ENCODE data around the gene ENOX1.

The ENOX1 gene

DNA sequence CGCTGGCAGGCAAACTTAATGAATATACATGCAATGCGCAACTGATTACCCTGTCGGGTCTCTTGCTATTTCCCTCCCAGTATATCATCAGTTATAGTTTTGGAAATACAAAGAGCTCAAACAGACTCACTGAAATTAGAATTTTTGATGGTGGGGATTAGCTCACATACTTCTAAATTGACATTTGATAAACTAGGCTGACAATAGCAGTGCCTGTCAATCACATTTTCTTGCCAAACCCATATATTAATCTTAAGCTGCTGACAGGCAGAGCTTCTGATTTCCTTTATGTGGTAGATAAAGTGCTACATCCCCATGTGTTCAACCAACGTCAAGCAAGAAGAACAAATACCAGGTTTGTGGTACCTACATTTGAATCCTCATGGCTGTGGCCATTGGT is 521.7 kb downstream of the ENOX1 start:
- TF ChIP-seq, protein P1, sequence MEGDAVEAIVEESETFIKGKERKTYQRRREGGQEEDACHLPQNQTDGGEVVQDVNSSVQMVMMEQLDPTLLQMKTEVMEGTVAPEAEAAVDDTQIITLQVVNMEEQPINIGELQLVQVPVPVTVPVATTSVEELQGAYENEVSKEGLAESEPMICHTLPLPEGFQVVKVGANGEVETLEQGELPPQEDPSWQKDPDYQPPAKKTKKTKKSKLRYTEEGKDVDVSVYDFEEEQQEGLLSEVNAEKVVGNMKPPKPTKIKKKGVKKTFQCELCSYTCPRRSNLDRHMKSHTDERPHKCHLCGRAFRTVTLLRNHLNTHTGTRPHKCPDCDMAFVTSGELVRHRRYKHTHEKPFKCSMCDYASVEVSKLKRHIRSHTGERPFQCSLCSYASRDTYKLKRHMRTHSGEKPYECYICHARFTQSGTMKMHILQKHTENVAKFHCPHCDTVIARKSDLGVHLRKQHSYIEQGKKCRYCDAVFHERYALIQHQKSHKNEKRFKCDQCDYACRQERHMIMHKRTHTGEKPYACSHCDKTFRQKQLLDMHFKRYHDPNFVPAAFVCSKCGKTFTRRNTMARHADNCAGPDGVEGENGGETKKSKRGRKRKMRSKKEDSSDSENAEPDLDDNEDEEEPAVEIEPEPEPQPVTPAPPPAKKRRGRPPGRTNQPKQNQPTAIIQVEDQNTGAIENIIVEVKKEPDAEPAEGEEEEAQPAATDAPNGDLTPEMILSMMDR (IDR thresholded peaks at IDR 0.05), result no peak

DNA sequence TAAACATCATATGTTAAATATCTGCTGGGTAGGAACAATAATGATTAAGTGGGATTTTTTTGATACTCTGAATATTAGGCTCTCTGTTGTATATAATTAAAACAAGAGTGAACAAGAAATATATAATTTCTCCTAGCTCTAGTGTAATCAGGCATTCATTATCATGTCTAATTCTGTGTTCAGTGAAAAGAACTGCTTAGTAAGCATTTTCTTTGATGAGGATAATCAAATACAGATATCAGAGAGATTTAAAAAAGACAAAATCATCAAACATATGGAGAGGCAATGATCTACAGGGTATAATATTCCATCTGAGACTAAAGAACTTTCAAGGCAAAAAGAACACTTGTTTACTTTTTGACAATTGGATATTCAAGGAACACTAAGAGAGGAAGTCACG is 522.3 kb downstream of the ENOX1 start:
- TF ChIP-seq, protein P1 (IDR thresholded peaks at IDR 0.05), result no peak

DNA sequence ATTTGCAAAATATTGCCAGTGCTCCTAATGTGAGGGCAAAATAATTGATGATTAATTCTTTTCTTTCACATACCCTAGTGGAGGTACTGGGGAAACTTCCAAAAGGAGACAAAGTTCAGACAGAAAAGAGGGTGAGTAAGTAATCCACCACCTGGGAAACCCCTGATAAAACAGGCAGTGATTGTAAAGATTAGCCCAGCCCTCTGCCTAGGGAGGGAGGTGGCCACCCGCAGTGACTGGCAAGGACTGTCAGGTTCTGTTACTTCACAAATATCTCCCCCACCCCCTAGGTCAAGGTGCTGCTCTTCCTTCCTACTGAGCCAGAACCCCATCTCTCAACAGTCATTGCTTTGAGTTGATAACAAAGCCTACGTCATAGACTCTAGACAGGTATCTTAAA is 523.7 kb downstream of the ENOX1 start:
- TF ChIP-seq, protein P1 (IDR thresholded peaks at IDR 0.05), result no peak

DNA sequence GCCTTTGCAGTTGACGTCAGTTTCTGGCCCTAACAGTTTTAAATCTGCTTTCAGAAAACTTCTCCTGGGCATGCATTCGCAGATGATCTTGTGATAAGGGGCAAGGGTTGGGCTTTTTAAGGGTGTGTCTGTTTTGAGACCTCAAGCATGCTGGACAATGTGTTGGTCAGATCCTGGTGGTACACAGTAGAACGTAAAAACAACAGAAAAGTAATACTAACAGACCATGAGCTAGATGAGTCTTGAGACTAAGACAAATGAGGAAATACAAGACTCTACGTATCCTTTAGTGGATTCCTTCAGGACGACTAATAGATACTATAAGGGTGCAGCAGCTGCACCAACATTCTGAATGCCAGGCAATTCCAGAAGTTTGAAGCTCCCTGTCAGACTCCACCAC is 525.8 kb downstream of the ENOX1 start:
- TF ChIP-seq, protein P1 (IDR thresholded peaks at IDR 0.05), result no peak

DNA sequence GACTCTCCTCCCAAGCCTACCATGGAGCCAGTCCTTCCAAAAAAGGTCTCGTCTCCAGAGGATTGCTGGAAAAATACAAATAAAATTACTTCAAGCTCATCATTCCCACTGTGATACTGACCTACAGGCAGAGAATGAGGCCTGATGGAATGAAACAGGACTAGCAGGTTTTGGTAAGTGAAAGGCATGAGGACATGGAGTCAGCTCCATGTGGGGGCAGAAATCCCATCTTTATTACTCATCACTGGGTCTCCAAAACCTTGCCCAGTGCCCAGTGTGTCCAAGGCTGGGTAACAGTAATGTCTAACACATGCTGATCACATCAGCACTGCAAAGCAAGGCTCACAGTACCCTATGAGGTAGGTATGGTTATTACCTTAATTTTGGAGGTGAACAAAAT is 528.0 kb downstream of the ENOX1 start:
- TF ChIP-seq, protein P1 (IDR thresholded peaks at IDR 0.05), result no peak

DNA sequence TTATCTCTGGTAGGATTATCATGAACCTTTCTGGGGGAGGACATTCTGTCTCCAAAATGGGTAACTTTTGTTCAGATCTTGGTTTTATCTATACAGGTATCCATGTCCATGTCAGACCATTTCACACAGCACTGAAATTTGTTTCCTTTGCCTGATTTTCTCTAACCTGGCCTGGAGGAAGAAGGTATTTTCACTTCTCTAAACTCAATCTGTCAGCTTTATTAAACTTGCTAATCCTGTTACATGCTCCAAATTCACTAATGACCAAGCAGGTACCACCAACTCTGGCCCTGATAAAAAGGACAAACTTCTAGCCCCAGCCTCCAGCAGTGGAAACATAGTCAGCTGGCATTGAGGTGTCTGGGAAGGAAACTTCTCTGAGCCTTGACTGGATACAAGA is 529.0 kb downstream of the ENOX1 start:
- TF ChIP-seq, protein P1 (IDR thresholded peaks at IDR 0.05), result no peak

DNA sequence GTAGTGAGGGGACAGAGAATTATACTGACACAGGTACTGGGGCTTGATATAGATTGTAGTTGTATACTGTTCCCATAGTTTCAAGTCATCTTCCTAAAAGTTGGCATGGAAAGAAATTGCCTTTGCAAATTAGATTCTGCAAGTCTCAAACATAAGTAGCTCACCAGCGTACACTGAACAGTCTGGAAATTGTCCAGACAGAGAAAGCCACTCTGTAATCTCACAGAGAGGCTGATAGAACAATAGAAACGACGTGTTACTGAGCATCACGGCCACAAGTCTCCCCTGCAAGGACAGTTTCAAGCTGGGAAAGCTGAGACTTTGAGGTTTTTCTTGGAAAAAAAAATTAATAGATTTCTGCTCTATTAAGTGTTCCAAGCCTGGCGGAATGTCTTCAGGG is 534.8 kb downstream of the ENOX1 start:
- TF ChIP-seq, protein P1 (IDR thresholded peaks at IDR 0.05), result no peak

DNA sequence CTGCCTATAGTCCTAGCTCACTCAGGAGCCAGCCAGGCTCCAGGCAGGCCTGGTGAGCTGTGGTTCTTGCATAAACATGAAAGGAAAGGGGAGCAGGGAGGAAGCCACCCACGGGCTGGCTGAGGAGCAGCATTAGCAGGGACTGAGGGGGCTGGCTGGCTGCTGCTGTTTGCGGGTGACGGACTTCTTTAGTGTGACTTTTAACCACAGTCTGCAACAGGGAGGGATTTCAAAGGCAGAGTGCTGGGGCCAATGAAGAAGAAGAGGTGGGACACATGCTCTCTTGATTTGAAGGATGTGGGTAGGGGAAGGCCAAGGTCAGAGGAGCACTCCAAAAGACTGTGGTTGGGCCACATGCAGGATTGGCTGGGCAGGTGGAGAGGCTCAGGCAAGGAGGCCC is 540.4 kb downstream of the ENOX1 start:
- TF ChIP-seq, protein P1 (IDR thresholded peaks at IDR 0.05), result no peak

Measured in LNCAP (cell line).